Measurements from ENCODE around the gene FAM200C.

The FAM200C gene

DNA sequence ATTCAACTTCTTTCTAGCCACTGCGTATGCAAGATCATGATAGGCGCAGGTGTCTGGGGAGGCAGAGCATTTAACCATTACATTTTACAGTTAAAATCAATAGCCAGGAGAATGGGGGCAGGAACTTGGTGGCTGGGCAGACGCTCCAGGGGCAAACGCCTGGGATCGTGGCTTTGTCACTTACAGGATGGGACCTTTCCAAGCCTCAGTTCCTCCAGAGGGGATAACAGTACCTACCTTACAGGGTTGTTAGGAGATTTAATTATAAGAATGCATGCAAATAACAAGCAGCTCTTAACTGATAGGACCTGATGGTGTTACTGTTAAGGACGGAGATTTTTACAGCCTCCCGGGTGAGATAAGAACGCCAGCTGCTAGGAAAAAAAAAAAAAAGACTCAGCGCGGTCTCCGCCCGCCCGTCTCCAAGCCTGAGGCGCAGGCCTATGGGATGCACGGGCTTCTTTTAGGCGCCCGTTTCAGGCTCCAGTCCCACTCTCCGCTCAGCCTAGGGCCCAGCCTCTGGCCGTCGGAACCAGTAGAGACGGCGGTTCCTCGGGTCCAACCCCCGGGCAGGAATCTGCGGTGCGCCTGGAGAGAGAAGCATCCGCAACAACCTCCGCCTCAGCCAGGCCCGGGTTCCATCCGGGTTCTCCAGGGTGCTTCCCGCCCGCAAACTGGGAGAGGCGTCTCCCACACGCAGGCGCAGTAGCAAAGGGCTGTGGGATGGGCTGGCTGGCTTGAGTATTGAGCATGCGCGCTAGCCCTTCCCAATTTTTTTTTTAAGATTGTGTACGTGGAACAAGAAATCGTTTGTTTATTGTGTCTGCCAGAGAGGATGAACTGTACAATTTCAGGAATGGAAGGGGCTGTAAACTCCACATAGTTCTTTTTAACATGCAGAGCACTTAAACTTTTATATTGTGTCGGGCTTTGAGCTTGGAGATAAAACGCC lies at the start of gene FAM200C:
Gene FAM200C, minus strand, starts transcription at position 653 of the 952 bp plus-strand sequence. CDS start 4,564 bp downstream, outside the sequence.
- Histone ChIP-seq H3K27me3 (ENCODE audit: control insufficient read depth in 2 of 2, insufficient read depth in 2 of 2, low read length in 2 of 2) (no peaks in the 10 kb centered on the region), H3K4me1 (ENCODE audit: control insufficient read depth in 2 of 2, insufficient read depth in 2 of 2, low read length in 2 of 2) (peaks cover 3 to 13% of the 10 kb centered on the region in 2 donors), H3K9ac (ENCODE audit: low read depth in 1 of 2, low read length in 2 of 2) (peak within 1 kb of the TSS; percentile 79 to 86), H3K4me3 (ENCODE audit: low read length in 2 of 2) (peak within 1 kb of the TSS; percentile 76 to 86), H3K9me3 (ENCODE audit: control insufficient read depth in 2 of 2, low read length in 2 of 2) (no peaks in the 10 kb centered on the region), H3K36me3 (ENCODE audit: control insufficient read depth in 2 of 2, insufficient read depth in 2 of 2, low read length in 2 of 2) (peaks cover 23 to 24% of the 10 kb centered on the region in 2 donors), H3K27ac (ENCODE audit: low read depth in 2 of 2, low read length in 2 of 2) (peak within 1 kb of the TSS; percentile 89)

DNA sequence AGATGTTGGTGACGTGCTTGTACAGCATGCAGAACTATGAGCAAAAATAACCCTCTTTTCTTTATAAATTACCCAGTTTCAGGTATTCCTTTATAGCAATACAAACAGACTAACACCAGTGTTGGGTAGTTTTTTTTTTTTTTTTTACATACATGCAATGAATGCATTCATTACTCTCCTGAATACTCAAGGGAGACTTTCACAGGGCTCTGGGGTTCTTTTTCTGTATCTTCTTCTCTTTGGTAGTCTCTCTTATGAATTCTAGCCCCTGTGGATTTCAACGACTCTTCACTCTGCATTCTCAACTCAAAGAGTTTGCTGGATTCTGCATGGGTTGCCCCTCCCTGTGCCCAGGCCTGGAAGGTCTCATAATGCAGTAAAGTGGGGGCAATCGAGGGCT lies 49.6 kb upstream of the FAM200C start:
- Histone ChIP-seq H3K27ac (ENCODE audit: low read depth in 2 of 2, low read length in 2 of 2) (no peak overlapping the region), H3K4me3 (ENCODE audit: low read length in 2 of 2) (no peak overlapping the region), H3K9me3 (ENCODE audit: control insufficient read depth in 2 of 2, low read length in 2 of 2) (no peaks in the 10 kb centered on the region), H3K9ac (ENCODE audit: low read depth in 1 of 2, low read length in 2 of 2) (no peak overlapping the region), H3K4me1 (ENCODE audit: control insufficient read depth in 2 of 2, insufficient read depth in 2 of 2, low read length in 2 of 2) (no peaks in the 10 kb centered on the region), H3K27me3 (ENCODE audit: control insufficient read depth in 2 of 2, insufficient read depth in 2 of 2, low read length in 2 of 2) (no peaks in the 10 kb centered on the region), H3K36me3 (ENCODE audit: control insufficient read depth in 2 of 2, insufficient read depth in 2 of 2, low read length in 2 of 2) (no peaks in the 10 kb centered on the region)

DNA sequence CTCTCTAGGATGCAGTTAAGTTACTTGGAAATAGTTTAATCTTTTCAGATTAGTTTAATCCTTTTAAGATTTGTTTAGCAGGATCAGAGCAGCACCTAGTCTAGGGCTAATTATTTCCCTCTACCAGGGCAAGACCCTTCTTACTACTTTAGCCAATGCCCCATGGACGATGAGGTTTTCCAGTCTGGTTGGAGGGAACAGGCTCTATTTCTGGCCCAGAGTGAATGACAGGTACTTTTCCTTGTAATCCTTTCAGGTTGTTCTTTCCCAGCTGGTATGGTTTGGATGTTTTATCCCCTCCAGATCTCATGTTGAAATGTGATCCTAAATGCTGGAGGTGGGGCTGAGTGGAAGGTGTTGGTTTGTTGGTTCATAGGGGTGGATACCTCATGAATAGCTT lies 49.0 kb upstream of the FAM200C start:
- Histone ChIP-seq H3K4me1 (ENCODE audit: control insufficient read depth in 2 of 2, insufficient read depth in 2 of 2, low read length in 2 of 2) (no peaks in the 10 kb centered on the region), H3K9me3 (ENCODE audit: control insufficient read depth in 2 of 2, low read length in 2 of 2) (no peaks in the 10 kb centered on the region)

DNA sequence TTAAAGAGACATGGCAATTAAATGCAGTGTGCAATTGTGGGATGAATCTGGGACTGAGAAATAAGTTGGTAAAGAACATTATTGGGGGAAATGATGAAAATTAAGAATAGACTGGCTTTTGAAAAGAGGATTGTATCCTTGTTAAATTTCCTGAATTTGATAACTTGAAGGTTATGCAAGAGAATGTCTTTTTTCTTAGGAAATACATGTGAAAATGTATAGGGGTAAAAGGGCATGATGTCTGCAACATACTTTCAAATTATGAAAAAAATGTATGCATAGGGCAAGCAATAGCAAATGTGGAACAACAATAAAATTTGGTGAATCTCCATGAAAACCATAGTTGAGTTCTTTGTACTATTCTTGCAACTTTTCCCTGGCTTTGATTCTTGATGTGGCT lies 45.9 kb upstream of the FAM200C start:
- Histone ChIP-seq H3K4me3 (ENCODE audit: low read length in 2 of 2) (no peak overlapping the region), H3K27ac (ENCODE audit: low read depth in 2 of 2, low read length in 2 of 2) (no peak overlapping the region), H3K9ac (ENCODE audit: low read depth in 1 of 2, low read length in 2 of 2) (no peak overlapping the region), H3K36me3 (ENCODE audit: control insufficient read depth in 2 of 2, insufficient read depth in 2 of 2, low read length in 2 of 2) (no peaks in the 10 kb centered on the region), H3K27me3 (ENCODE audit: control insufficient read depth in 2 of 2, insufficient read depth in 2 of 2, low read length in 2 of 2) (no peaks in the 10 kb centered on the region), H3K9me3 (ENCODE audit: control insufficient read depth in 2 of 2, low read length in 2 of 2) (no peaks in the 10 kb centered on the region), H3K4me1 (ENCODE audit: control insufficient read depth in 2 of 2, insufficient read depth in 2 of 2, low read length in 2 of 2) (no peaks in the 10 kb centered on the region)

More for the DNA sequence above, 49.0 kb upstream of the FAM200C start:
- Histone ChIP-seq H3K27ac (ENCODE audit: low read depth in 2 of 2, low read length in 2 of 2) (no peak overlapping the region), H3K36me3 (ENCODE audit: control insufficient read depth in 2 of 2, insufficient read depth in 2 of 2, low read length in 2 of 2) (no peaks in the 10 kb centered on the region), H3K4me3 (ENCODE audit: low read length in 2 of 2) (no peak overlapping the region), H3K27me3 (ENCODE audit: control insufficient read depth in 2 of 2, insufficient read depth in 2 of 2, low read length in 2 of 2) (no peaks in the 10 kb centered on the region), H3K9ac (ENCODE audit: low read depth in 1 of 2, low read length in 2 of 2) (no peak overlapping the region)

DNA sequence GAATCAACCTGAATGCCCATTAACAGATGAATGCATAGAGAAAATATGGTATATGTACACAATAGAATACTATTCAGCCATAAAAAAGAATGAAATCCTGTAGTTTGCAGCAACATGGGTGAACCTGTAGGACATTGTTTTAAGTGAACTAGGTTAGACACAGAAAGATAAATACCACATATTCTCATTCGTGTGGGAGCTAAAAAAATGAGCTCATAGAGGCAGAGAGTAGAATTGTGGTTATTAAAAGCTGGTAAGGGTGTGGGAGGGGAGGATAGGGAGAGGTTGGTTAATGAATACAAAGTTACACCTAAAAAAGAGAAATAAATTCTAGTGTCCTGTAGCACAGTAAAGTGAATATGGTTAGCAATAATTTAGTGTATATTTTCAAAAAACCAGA lies 45.3 kb upstream of the FAM200C start:
- Histone ChIP-seq H3K4me3 (ENCODE audit: low read length in 2 of 2) (no peak overlapping the region), H3K9ac (ENCODE audit: low read depth in 1 of 2, low read length in 2 of 2) (no peak overlapping the region), H3K36me3 (ENCODE audit: control insufficient read depth in 2 of 2, insufficient read depth in 2 of 2, low read length in 2 of 2) (no peaks in the 10 kb centered on the region), H3K9me3 (ENCODE audit: control insufficient read depth in 2 of 2, low read length in 2 of 2) (no peaks in the 10 kb centered on the region), H3K27ac (ENCODE audit: low read depth in 2 of 2, low read length in 2 of 2) (no peak overlapping the region), H3K27me3 (ENCODE audit: control insufficient read depth in 2 of 2, insufficient read depth in 2 of 2, low read length in 2 of 2) (no peaks in the 10 kb centered on the region), H3K4me1 (ENCODE audit: control insufficient read depth in 2 of 2, insufficient read depth in 2 of 2, low read length in 2 of 2) (no peaks in the 10 kb centered on the region)

DNA sequence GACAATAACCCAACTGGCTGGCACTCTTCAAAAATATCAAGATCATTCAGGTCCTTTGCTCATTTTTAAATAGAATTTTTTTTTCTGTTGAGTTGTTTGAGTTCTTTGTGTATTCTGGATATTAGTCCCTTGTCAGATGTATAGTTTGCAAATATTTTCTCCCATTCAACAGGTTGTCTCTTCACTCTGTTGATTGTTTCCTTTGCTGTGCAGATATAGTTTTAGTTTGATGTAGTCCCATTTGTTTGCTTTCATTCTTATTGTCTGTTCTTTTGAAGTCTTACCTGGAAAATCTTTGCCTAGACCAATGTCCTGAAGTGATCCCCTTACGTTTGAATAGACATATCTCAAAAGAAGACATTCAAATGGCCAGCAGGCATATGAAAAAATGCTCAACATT lies 44.6 kb upstream of the FAM200C start:
- Histone ChIP-seq H3K27me3 (ENCODE audit: control insufficient read depth in 2 of 2, insufficient read depth in 2 of 2, low read length in 2 of 2) (no peaks in the 10 kb centered on the region), H3K27ac (ENCODE audit: low read depth in 2 of 2, low read length in 2 of 2) (no peak overlapping the region), H3K9ac (ENCODE audit: low read depth in 1 of 2, low read length in 2 of 2) (no peak overlapping the region), H3K4me1 (ENCODE audit: control insufficient read depth in 2 of 2, insufficient read depth in 2 of 2, low read length in 2 of 2) (peaks cover 0 to under 1% of the 10 kb centered on the region in 2 donors), H3K9me3 (ENCODE audit: control insufficient read depth in 2 of 2, low read length in 2 of 2) (no peaks in the 10 kb centered on the region), H3K4me3 (ENCODE audit: low read length in 2 of 2) (no peak overlapping the region), H3K36me3 (ENCODE audit: control insufficient read depth in 2 of 2, insufficient read depth in 2 of 2, low read length in 2 of 2) (no peaks in the 10 kb centered on the region)

GRCh38 chr5:160442824-160443431 lies 43.1 kb upstream of the FAM200C start:
- Histone ChIP-seq H3K9me3 (ENCODE audit: control insufficient read depth in 2 of 2, low read length in 2 of 2) (no peaks in the 10 kb centered on the region), H3K36me3 (ENCODE audit: control insufficient read depth in 2 of 2, insufficient read depth in 2 of 2, low read length in 2 of 2) (no peaks in the 10 kb centered on the region), H3K27ac (ENCODE audit: low read depth in 2 of 2, low read length in 2 of 2) (no peak overlapping the region), H3K9ac (ENCODE audit: low read depth in 1 of 2, low read length in 2 of 2) (no peak overlapping the region), H3K27me3 (ENCODE audit: control insufficient read depth in 2 of 2, insufficient read depth in 2 of 2, low read length in 2 of 2) (no peaks in the 10 kb centered on the region), H3K4me1 (ENCODE audit: control insufficient read depth in 2 of 2, insufficient read depth in 2 of 2, low read length in 2 of 2) (peaks cover 5 to 8% of the 10 kb centered on the region in 2 donors), H3K4me3 (ENCODE audit: low read length in 2 of 2) (no peak overlapping the region)

GRCh38 chr5:160441311-160441781 lies 41.5 kb upstream of the FAM200C start:
- Histone ChIP-seq H3K9ac (ENCODE audit: low read depth in 1 of 2, low read length in 2 of 2) (no peak overlapping the region), H3K27ac (ENCODE audit: low read depth in 2 of 2, low read length in 2 of 2) (no peak overlapping the region), H3K27me3 (ENCODE audit: control insufficient read depth in 2 of 2, insufficient read depth in 2 of 2, low read length in 2 of 2) (no peaks in the 10 kb centered on the region), H3K9me3 (ENCODE audit: control insufficient read depth in 2 of 2, low read length in 2 of 2) (no peaks in the 10 kb centered on the region), H3K4me3 (ENCODE audit: low read length in 2 of 2) (no peak overlapping the region), H3K36me3 (ENCODE audit: control insufficient read depth in 2 of 2, insufficient read depth in 2 of 2, low read length in 2 of 2) (no peaks in the 10 kb centered on the region), H3K4me1 (ENCODE audit: control insufficient read depth in 2 of 2, insufficient read depth in 2 of 2, low read length in 2 of 2) (peaks cover 5 to 8% of the 10 kb centered on the region in 2 donors)

DNA sequence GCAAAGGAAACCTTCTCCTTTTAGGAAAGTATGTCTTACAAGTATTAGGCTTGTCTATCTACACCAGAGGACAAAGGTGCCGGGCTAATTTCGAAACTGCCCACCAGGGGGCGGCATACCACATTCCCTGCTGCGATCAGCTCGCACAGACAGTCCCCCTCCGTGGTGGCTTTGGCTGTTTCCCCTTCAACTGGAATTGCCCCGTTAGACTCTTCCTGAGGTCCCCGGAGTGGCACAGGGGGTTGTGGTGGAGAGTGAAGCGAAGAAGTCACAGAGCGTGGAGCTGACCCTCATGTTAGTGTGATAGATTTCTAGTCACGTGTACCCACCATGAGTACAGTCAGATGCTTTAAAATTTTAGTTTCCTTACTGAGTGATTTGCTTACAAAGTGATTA lies 39.3 kb upstream of the FAM200C start:
- Histone ChIP-seq H3K36me3 (ENCODE audit: control insufficient read depth in 2 of 2, insufficient read depth in 2 of 2, low read length in 2 of 2) (no peaks in the 10 kb centered on the region), H3K9ac (ENCODE audit: low read depth in 1 of 2, low read length in 2 of 2) (peak overlapping the region; percentile 56 to 65), H3K9me3 (ENCODE audit: control insufficient read depth in 2 of 2, low read length in 2 of 2) (no peaks in the 10 kb centered on the region), H3K27me3 (ENCODE audit: control insufficient read depth in 2 of 2, insufficient read depth in 2 of 2, low read length in 2 of 2) (no peaks in the 10 kb centered on the region), H3K4me3 (ENCODE audit: low read length in 2 of 2) (peak overlapping the region; percentile 69 to 80), H3K4me1 (ENCODE audit: control insufficient read depth in 2 of 2, insufficient read depth in 2 of 2, low read length in 2 of 2) (peaks cover 5 to 8% of the 10 kb centered on the region in 2 donors), H3K27ac (ENCODE audit: low read depth in 2 of 2, low read length in 2 of 2) (peak overlapping the region; percentile 23 to 35)
